H7 (cell line): ENCODE data around the gene GMDS. TPM values are rescaled to one million over a fixed set of nuclear protein-coding genes. Genes with fewer than 3 reads are reported as not detected.

Experiments
- DNase-seq: peaks from one replicate; pipeline ENCODE4 v3.0.0; 2012
- H3K27me3 ChIP-seq: 2 replicates; pipeline ENCODE4 v1.6.0; 2011; ENCODE audit warnings: mild to moderate bottlenecking, low read length; ENCODE audit not compliant: control insufficient read depth, insufficient read depth
- H3K36me3 ChIP-seq: replicated peaks from 2 replicates; pipeline ENCODE4 v1.5.1; 2011; ENCODE audit warnings: low read length; ENCODE audit not compliant: control insufficient read depth, insufficient read depth
- H3K4me3 ChIP-seq: 2 replicates; pipeline ENCODE4 v1.5.1; 2011; ENCODE audit warnings: low read depth, mild to moderate bottlenecking, control low read depth, low read length, moderate library complexity; ENCODE audit not compliant: insufficient read depth
- total RNA-seq: library from RNA; depleted of rRNA; stranded (reverse); fragments of >200 nt; shearing (Covaris generic); gene quantifications from 2 replicates; pipeline ENCODE4 v1.2.3, GENCODE V29; 2014

Gene GMDS
- total RNA-seq, 1 experiment from 2014 or later = 9.0 TPM

GRCh38 chr6:1635305-1636010 is 609.9 kb downstream of the GMDS start:
- no peak for DNase-seq
- no peaks in the 10 kb centered on the region for H3K36me3 ChIP-seq

GRCh38 chr6:1634081-1634480 is 611.3 kb downstream of the GMDS start:
- Histone ChIP-seq H3K4me3 (no peak overlapping the region), H3K36me3 (no peaks in the 10 kb centered on the region), H3K27me3 (no peaks in the 10 kb centered on the region; the same call in 1 of the 2 replicates)
- peak; percentile 42 for DNase-seq

More at GRCh38 chr6:1635305-1636010, 609.9 kb downstream of the GMDS start:
- H3K27me3 ChIP-seq = no peaks in the 10 kb centered on the region
- H3K4me3 ChIP-seq = no peak overlapping the region

GRCh38 chr6:1633366-1634021 is 611.9 kb downstream of the GMDS start:
- no peak overlapping the region for H3K4me3 ChIP-seq
- H3K27me3 ChIP-seq = peaks cover 3% of the 10 kb centered on the region; the same call in 1 of the 2 replicates
- H3K36me3 ChIP-seq = no peaks in the 10 kb centered on the region
- no peak for DNase-seq

GRCh38 chr6:1631251-1631650 is 614.2 kb downstream of the GMDS start:
- DNase-seq = no peak
- Histone ChIP-seq H3K27me3 (peaks cover 23% of the 10 kb centered on the region), H3K36me3 (no peaks in the 10 kb centered on the region), H3K4me3 (no peak overlapping the region)

GRCh38 chr6:1630771-1631217 is 614.6 kb downstream of the GMDS start:
- Histone ChIP-seq H3K27me3 (peaks cover 28% of the 10 kb centered on the region), H3K36me3 (no peaks in the 10 kb centered on the region), H3K4me3 (no peak overlapping the region)
- no peak for DNase-seq

GRCh38 chr6:1630212-1630770 is 615.1 kb downstream of the GMDS start:
- H3K27me3 ChIP-seq = peaks cover 33% of the 10 kb centered on the region
- no peak overlapping the region for H3K4me3 ChIP-seq
- H3K36me3 ChIP-seq = no peaks in the 10 kb centered on the region
- DNase-seq = no peak

GRCh38 chr6:1629316-1629715 is 616.1 kb downstream of the GMDS start:
- Histone ChIP-seq H3K27me3 (peaks cover 42% of the 10 kb centered on the region), H3K4me3 (no peak overlapping the region), H3K36me3 (no peaks in the 10 kb centered on the region)
- no peak for DNase-seq

- DNase-seq = no peak
- Histone ChIP-seq H3K27me3 (peaks cover 56% of the 10 kb centered on the region), H3K36me3 (no peaks in the 10 kb centered on the region), H3K4me3 (no peak overlapping the region)
These were observed 617.4 kb downstream of the GMDS start for GRCh38 chr6:1627827-1628560.

- peaks cover 71% of the 10 kb centered on the region for H3K27me3 ChIP-seq
- no peak for DNase-seq
- H3K36me3 ChIP-seq = no peaks in the 10 kb centered on the region
- H3K4me3 ChIP-seq = no peak overlapping the region
These were observed 618.9 kb downstream of the GMDS start for GRCh38 chr6:1626481-1626880.

- DNase-seq = no peak
- Histone ChIP-seq H3K27me3 (peaks cover 76% of the 10 kb centered on the region), H3K36me3 (no peaks in the 10 kb centered on the region), H3K4me3 (no peak overlapping the region)
These were observed 619.5 kb downstream of the GMDS start for GRCh38 chr6:1625794-1626435.

- DNase-seq = peak; percentile 79
- no peaks in the 10 kb centered on the region for H3K36me3 ChIP-seq
- peak overlapping the region; percentile 39 for H3K4me3 ChIP-seq
- peaks cover 84% of the 10 kb centered on the region for H3K27me3 ChIP-seq
These were observed 620.3 kb downstream of the GMDS start for GRCh38 chr6:1624851-1625781.

GRCh38 chr6:1624058-1624850 is 621.2 kb downstream of the GMDS start:
- Histone ChIP-seq H3K27me3 (peaks cover 93% of the 10 kb centered on the region), H3K4me3 (peak overlapping the region; percentile 39)
- peak; percentile 85 for DNase-seq

GRCh38 chr6:1623769-1624057 is 621.7 kb downstream of the GMDS start:
- Histone ChIP-seq H3K4me3 (peak overlapping the region; percentile 39; the same call in 1 of the 2 replicates), H3K36me3 (no peaks in the 10 kb centered on the region), H3K27me3 (peaks cover 95% of the 10 kb centered on the region)
- DNase-seq = no peak

More at GRCh38 chr6:1624058-1624850, 621.2 kb downstream of the GMDS start:
- H3K36me3 ChIP-seq = no peaks in the 10 kb centered on the region
